HepG2 (cell line): Measurements from ENCODE around the gene ADGRV1. TPM values are rescaled to one million over a fixed set of nuclear protein-coding genes. Genes with fewer than 3 reads are reported as not detected.
"Not testable (repeated sequence)": the region's sequence is repeated elsewhere in the genome, so short reads cannot be mapped to it uniquely, and the experiment has no call there.

ENCODE experiments used
- ATAC-seq: fragments of 200-7000 bp; cut with Tn5 transposase; 3 replicates; pipeline ENCODE4 v1.9.1; 2020; ENCODE audit warnings: mild to moderate bottlenecking, moderate library complexity
- BruUV-seq: library from RNA; stranded (reverse); fragments of 400-500 nt; replicated peaks from 2 replicates; lab custom pipeline; 2021; lab: Mats Ljungman, UMichigan
- CTCF ChIA-PET: fragments of 300-600 bp; formaldehyde crosslinking; extraction: SDS; loops from one replicate; lab custom pipeline; 2021; ENCODE audit warnings: low total read pairs, inconsistent platforms, low intra/inter-chr PET ratio; lab: Yijun Ruan, JAX
- POLR2A ChIA-PET: fragments of 350-600 bp; sonication (Branson Sonifier 250); formaldehyde crosslinking; loops from one replicate; lab custom pipeline; 2020; ENCODE audit warnings: antibody characterized with exemption, inconsistent platforms; lab: Yijun Ruan, JAX
- DNase-seq: peaks from one replicate; pipeline ENCODE4 v3.0.0-alpha.2; 2015; ENCODE audit warnings: low spot score
- FAIRE-seq: peaks from 3 replicates; lab custom pipeline; 2011; peaks lifted over from hg19 to GRCh38; lab: Jason Lieb, UNC
- H2AFZ ChIP-seq: one replicate; pipeline ENCODE4 v1.6.1; 2011; ENCODE audit warnings: low read length, inconsistent platforms
- H3K27ac ChIP-seq: fragments of 300-600 bp; 3 replicates; pipeline ENCODE4 v1.8.0; 2011; ENCODE audit warnings: mixed run types, mild to moderate bottlenecking, mixed read lengths, low read length, inconsistent platforms; ENCODE audit not compliant: insufficient read depth; ENCODE audit errors: extremely low read length
- H3K27me3 ChIP-seq, 2 experiments: fragments of 200-600 bp in 1 of 2; 2 replicates in 1 of 2; 3 replicates in 1 of 2; pipeline versions ENCODE4 v1.6.0 to v1.8.0; 2011; ENCODE audit warnings: low read length in 2 of 2, mild to moderate bottlenecking in 2 of 2, moderate library complexity in 2 of 2, inconsistent platforms in 1 of 2; ENCODE audit not compliant: insufficient read depth in 2 of 2, control insufficient read depth in 1 of 2
- H3K36me3 ChIP-seq, 2 experiments: fragments of 200-600 bp in 1 of 2; replicated peaks in 1 of 2; 2 replicates in 1 of 2; 3 replicates in 1 of 2; pipeline versions ENCODE4 v1.5.1 to v1.8.0; 2011; ENCODE audit warnings: low read length in 2 of 2, inconsistent platforms in 1 of 2; ENCODE audit not compliant: insufficient read depth in 2 of 2, control insufficient read depth in 1 of 2
- H3K4me1 ChIP-seq: 2 replicates; pipeline ENCODE4 v1.5.1; 2012; ENCODE audit warnings: low read length, inconsistent platforms; ENCODE audit not compliant: insufficient read depth
- H3K4me2 ChIP-seq: 2 replicates; pipeline ENCODE4 v1.6.0; 2011; ENCODE audit warnings: low read depth, low read length, inconsistent platforms
- H3K4me3 ChIP-seq, 3 experiments: fragments of 200-600 bp in 1 of 3; sonication (generic), shearing (Covaris generic) in 1 of 3; replicated peaks in 1 of 3; 2 replicates each; pipeline ENCODE4 v1.5.1; 2011 to 2016; ENCODE audit warnings: low read length in 3 of 3, inconsistent platforms in 2 of 3, low read depth in 2 of 3, mild to moderate bottlenecking in 2 of 3, control low read depth in 1 of 3, mixed read lengths in 1 of 3; ENCODE audit not compliant: insufficient read depth in 1 of 3
- H3K79me2 ChIP-seq: one replicate; pipeline ENCODE4 v1.6.1; 2011; ENCODE audit warnings: low read length, inconsistent platforms; ENCODE audit not compliant: insufficient read depth
- H3K9ac ChIP-seq: 2 replicates; pipeline ENCODE4 v1.6.0; 2011; ENCODE audit warnings: mild to moderate bottlenecking, low read depth, low read length, inconsistent platforms; ENCODE audit not compliant: insufficient read depth
- H3K9me3 ChIP-seq: 2 replicates; pipeline ENCODE4 v1.5.1; 2012; ENCODE audit warnings: mild to moderate bottlenecking, low read length
- H4K20me1 ChIP-seq: 2 replicates; pipeline ENCODE4 v1.6.0; 2011; ENCODE audit warnings: inconsistent platforms, mild to moderate bottlenecking, low read length, moderate library complexity; ENCODE audit not compliant: insufficient read depth
- AGO2 ChIP-seq: fragments of 200-400 bp; formaldehyde crosslinking; optimal IDR thresholded peaks from 2 replicates; pipeline ENCODE3; 2017; ENCODE audit warnings: mild to moderate bottlenecking, low read depth, low read length, moderate library complexity
- HNF4A ChIP-seq: sonication (generic); formaldehyde crosslinking; IDR thresholded peaks from 2 replicates; pipeline ENCODE4 v1.4.0; 2020; ENCODE audit warnings: missing genetic modification reagents
- HOXA5 ChIP-seq: sonication (generic); formaldehyde crosslinking; IDR thresholded peaks from 2 replicates; pipeline ENCODE4 v1.4.0; 2020; ENCODE audit warnings: missing genetic modification reagents
- NFE2 ChIP-seq: sonication (generic); formaldehyde crosslinking; IDR thresholded peaks from 2 replicates; pipeline ENCODE4 v1.4.0; 2020; ENCODE audit warnings: missing genetic modification reagents
- PHF8 ChIP-seq: sonication (generic); formaldehyde crosslinking; IDR thresholded peaks from 2 replicates; pipeline ENCODE4 v1.5.0; 2020; ENCODE audit warnings: missing genetic modification reagents
- SETDB1 ChIP-seq: sonication (generic); formaldehyde crosslinking; IDR thresholded peaks from 2 replicates; pipeline ENCODE4 v1.5.1; 2020; ENCODE audit warnings: missing genetic modification reagents, mild to moderate bottlenecking, borderline replicate concordance
- ZMYM4 ChIP-seq: sonication (generic); formaldehyde crosslinking; IDR thresholded peaks from 2 replicates; pipeline ENCODE4 v1.8.1; 2023; ENCODE audit warnings: mild to moderate bottlenecking, missing genetic modification reagents
- ZNF160 ChIP-seq: sonication (generic); formaldehyde crosslinking; IDR thresholded peaks from 2 replicates; pipeline ENCODE4 v1.8.0; 2022; ENCODE audit warnings: mild to moderate bottlenecking, inconsistent platforms, missing genetic modification reagents
- ZNF543 ChIP-seq: sonication (generic); formaldehyde crosslinking; IDR thresholded peaks from 2 replicates; pipeline ENCODE4 v1.4.0; 2020; ENCODE audit warnings: mild to moderate bottlenecking, missing genetic modification reagents
- ZNF556 ChIP-seq: sonication (generic); formaldehyde crosslinking; IDR thresholded peaks from 2 replicates; pipeline ENCODE4 v1.4.0; 2020; ENCODE audit warnings: mild to moderate bottlenecking, missing genetic modification reagents, borderline replicate concordance
- ZNF644 ChIP-seq: IDR thresholded peaks from 2 replicates; pipeline ENCODE4 v1.6.1; 2016; ENCODE audit warnings: low read depth
- ZNF749 ChIP-seq: sonication (generic); formaldehyde crosslinking; IDR thresholded peaks from 2 replicates; pipeline ENCODE4 v1.8.0; 2022; ENCODE audit warnings: mild to moderate bottlenecking, missing genetic modification reagents, moderate library complexity, borderline replicate concordance
- WGBS: methylation state at CpG from one replicate; pipeline ENCODE4 v1.1.6; 2017; ENCODE audit warnings: low lambda C conversion rate; 5-methylcytosine and 5-hydroxymethylcytosine counted together
- in situ Hi-C: cut with HindIII; loops from 2 replicates; pipeline ENCODE4 v1.10.0; 2017; ENCODE audit warnings: low pct_unique_long_range_greater_than_20kb; ENCODE audit not compliant: extremely low pct_ligation_motif_present
- intact Hi-C: fragments of 100-400 bp; cut with micrococcal nuclease; formaldehyde crosslinking; loops from one replicate; pipeline ENCODE4 v1.10.0; 2022; ENCODE audit not compliant: unreplicated experiment
- polyA plus RNA-seq, 8 experiments: library from polyadenylated mRNA; depleted of rRNA in 3 of 8; stranded (reverse) in 7 of 8; unstranded in 1 of 8; fragments of >200 nt; fragmentation: Illumina TruSeq in 4 of 8; extraction: Trizol in 4 of 8; gene quantifications; 2 replicates each; pipeline versions ENCODE4 v1.2.1 to v1.2.3, GENCODE V29; 2011 to 2016; ENCODE audit warnings: low read depth in 4 of 8, missing spikeins in 1 of 8, mixed read lengths in 1 of 8; ENCODE audit not compliant: insufficient read depth in 1 of 8
- total RNA-seq, 5 experiments: library from RNA; depleted of rRNA; stranded (reverse); fragments of >200 nt; fragmentation: Illumina TruSeq; extraction: Trizol; gene quantifications; 2 replicates each; pipeline ENCODE4 v1.2.3, GENCODE V29; 2016; ENCODE audit warnings: low read depth in 1 of 5
- TF ChIP-seq, protein P1 (sequence below): sonication (generic); formaldehyde crosslinking; IDR thresholded peaks from 2 replicates; pipeline ENCODE4 v1.4.0; 2020; ENCODE audit warnings: missing genetic modification reagents, borderline replicate concordance
- TF ChIP-seq, protein P2 (sequence below): IDR thresholded peaks from 2 replicates; pipeline ENCODE4 v1.6.1; 2016; ENCODE audit warnings: low read depth, borderline replicate concordance
- TF ChIP-seq, protein P3 (sequence below): IDR thresholded peaks from 2 replicates; pipeline ENCODE4 v1.6.1; 2016; ENCODE audit warnings: mild to moderate bottlenecking, missing biosample characterization, missing genetic modification reagents
- TF ChIP-seq, protein P4 (sequence below): IDR thresholded peaks from 2 replicates; pipeline ENCODE4 v1.6.1; 2016

ADGRV1 gene
- total and polyA plus RNA-seq, 2 of the 13 experiments (the other 11 are each of a cell fraction or from before 2014, with no cell fraction given): 1.7 to 3.9 TPM

DNA sequence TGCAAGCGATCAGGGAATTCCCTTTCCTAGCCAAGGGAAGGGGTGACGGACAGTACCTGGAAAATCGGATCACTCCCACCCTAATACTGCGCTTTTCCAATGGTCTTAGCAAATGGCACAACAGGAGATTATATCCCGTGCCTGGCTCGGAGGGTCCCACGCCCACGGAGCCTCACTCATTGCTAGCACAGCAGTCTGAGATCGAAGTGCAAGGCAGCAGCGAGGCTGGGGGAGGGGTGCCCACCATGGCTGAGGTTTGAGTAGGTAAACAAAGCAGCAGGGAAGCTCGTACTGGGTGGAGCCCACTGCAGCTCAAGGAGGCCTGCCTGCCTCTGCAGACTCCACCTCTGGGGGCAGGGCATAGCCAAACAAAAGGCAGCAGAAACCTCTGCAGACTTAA lies 411.3 kb downstream of the ADGRV1 start:
- TF ChIP-seq, protein P1, sequence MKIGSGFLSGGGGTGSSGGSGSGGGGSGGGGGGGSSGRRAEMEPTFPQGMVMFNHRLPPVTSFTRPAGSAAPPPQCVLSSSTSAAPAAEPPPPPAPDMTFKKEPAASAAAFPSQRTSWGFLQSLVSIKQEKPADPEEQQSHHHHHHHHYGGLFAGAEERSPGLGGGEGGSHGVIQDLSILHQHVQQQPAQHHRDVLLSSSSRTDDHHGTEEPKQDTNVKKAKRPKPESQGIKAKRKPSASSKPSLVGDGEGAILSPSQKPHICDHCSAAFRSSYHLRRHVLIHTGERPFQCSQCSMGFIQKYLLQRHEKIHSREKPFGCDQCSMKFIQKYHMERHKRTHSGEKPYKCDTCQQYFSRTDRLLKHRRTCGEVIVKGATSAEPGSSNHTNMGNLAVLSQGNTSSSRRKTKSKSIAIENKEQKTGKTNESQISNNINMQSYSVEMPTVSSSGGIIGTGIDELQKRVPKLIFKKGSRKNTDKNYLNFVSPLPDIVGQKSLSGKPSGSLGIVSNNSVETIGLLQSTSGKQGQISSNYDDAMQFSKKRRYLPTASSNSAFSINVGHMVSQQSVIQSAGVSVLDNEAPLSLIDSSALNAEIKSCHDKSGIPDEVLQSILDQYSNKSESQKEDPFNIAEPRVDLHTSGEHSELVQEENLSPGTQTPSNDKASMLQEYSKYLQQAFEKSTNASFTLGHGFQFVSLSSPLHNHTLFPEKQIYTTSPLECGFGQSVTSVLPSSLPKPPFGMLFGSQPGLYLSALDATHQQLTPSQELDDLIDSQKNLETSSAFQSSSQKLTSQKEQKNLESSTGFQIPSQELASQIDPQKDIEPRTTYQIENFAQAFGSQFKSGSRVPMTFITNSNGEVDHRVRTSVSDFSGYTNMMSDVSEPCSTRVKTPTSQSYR: peak; percentile 74
- peak; percentile 51; the same call in 1 of the 2 replicates for TF ChIP-seq ZMYM4 (CRISPR knock-in tag)
- TF ChIP-seq HNF4A (CRISPR knock-in tag): peak; percentile 26; the same call in 1 of the 2 replicates
- TF ChIP-seq SETDB1 (CRISPR knock-in tag): peak; percentile 89; the same call in 1 of the 2 replicates
- TF ChIP-seq, all 625 proteins: peak for 4; not testable (repeated sequence) for 621
- H3K9me3 ChIP-seq, H3K79me2 ChIP-seq, FAIRE-seq, ATAC-seq, H3K27me3 ChIP-seq, intact Hi-C loops, H4K20me1 ChIP-seq, CTCF ChIA-PET, H3K4me3 ChIP-seq, H3K27ac ChIP-seq, POLR2A ChIA-PET, H3K36me3 ChIP-seq, in situ Hi-C loops, H3K4me1 ChIP-seq, DNase-seq, H3K4me2 ChIP-seq, BruUV-seq, H3K9ac ChIP-seq, H2AFZ ChIP-seq: not testable (repeated sequence)
- WGBS: 56% methylated on average over 8 of the region's 11 CpGs

DNA sequence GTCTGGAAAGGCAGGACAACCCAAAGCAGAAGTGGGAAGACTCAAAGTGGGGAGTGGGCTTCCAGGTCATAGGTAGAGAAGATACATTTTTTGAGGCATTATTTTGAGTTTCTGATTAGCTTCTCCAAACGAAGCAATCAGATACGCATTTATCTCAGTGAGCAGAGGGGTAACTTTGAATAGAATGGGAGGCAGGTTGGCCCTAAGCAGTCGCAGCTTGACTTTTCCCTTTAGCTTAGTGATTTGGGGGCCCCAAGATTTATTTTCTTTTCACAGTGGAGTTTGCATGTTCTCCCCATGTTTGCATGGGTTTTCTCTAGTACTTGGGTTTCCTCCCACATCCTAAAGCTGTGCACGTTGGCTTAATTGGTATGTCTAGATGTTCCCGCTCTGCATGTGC lies 422.6 kb downstream of the ADGRV1 start:
- no TSS peak for BruUV-seq
- no peak overlapping the region for H3K9ac ChIP-seq
- H3K4me1 ChIP-seq: peaks cover 17% of the 10 kb centered on the region
- H2AFZ ChIP-seq: no peak overlapping the region
- 81% methylated on average over 5 of the region's 5 CpGs for WGBS
- intact Hi-C loops (no loop called here), in situ Hi-C loops (no loop called here)
- no peak overlapping the region for H3K4me2 ChIP-seq
- H3K9me3 ChIP-seq: no peaks in the 10 kb centered on the region
- H3K27me3 ChIP-seq: no peaks in the 10 kb centered on the region
- no peak overlapping the region for H3K27ac ChIP-seq
- no peaks in the 10 kb centered on the region for H3K79me2 ChIP-seq
- CTCF ChIA-PET: no interaction called here
- no peak for ATAC-seq
- H3K4me3 ChIP-seq: no peak overlapping the region
- no peak for DNase-seq
- POLR2A ChIA-PET: no interaction called here
- no peaks in the 10 kb centered on the region for H4K20me1 ChIP-seq
- FAIRE-seq: no peak
- H3K36me3 ChIP-seq: no peaks in the 10 kb centered on the region
- no peak for TF ChIP-seq ZNF749 (CRISPR knock-in tag)
- TF ChIP-seq, protein P2, sequence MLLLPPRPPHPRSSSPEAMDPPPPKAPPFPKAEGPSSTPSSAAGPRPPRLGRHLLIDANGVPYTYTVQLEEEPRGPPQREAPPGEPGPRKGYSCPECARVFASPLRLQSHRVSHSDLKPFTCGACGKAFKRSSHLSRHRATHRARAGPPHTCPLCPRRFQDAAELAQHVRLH (CRISPR knock-in tag): no peak
- TF ChIP-seq ZNF543 (CRISPR knock-in tag): no peak
- no peak for TF ChIP-seq ZNF556
- TF ChIP-seq NFE2 (CRISPR knock-in tag): no peak
- no peak for TF ChIP-seq ZNF160
- no peak for TF ChIP-seq HOXA5 (CRISPR knock-in tag)
- TF ChIP-seq AGO2: no peak
- no peak for TF ChIP-seq PHF8 (CRISPR knock-in tag)
- TF ChIP-seq ZNF644: no peak
- TF ChIP-seq, protein P3, sequence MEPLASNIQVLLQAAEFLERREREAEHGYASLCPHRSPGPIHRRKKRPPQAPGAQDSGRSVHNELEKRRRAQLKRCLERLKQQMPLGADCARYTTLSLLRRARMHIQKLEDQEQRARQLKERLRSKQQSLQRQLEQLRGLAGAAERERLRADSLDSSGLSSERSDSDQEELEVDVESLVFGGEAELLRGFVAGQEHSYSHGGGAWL (CRISPR knock-in tag): no peak
- TF ChIP-seq, protein P4, sequence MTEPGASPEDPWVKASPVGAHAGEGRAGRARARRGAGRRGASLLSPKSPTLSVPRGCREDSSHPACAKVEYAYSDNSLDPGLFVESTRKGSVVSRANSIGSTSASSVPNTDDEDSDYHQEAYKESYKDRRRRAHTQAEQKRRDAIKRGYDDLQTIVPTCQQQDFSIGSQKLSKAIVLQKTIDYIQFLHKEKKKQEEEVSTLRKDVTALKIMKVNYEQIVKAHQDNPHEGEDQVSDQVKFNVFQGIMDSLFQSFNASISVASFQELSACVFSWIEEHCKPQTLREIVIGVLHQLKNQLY (CRISPR knock-in tag): no peak
